ENCODE results near the gene LEO1. TPM values are rescaled to one million over a fixed set of nuclear protein-coding genes. Genes with fewer than 3 reads are reported as not detected.

The LEO1 gene
- total and polyA plus RNA-seq, 2 of the 13 experiments (the other 11 are each of a cell fraction or from before 2014, with no cell fraction given) = 17.0 to 60.3 TPM

GRCh38 chr15:51971375-51972133 lies at the start of gene LEO1 (continued):
- peak; percentile 79; the same call in 1 of the 2 replicates for TF ChIP-seq BCL3 (CRISPR knock-in tag; IDR thresholded peaks at IDR 0.05)
- TF ChIP-seq ZNF850 (CRISPR knock-in tag; conservative IDR thresholded peaks at IDR 0.05) = 0 out of 2 replicates have a peak, but pooled peaks have one; percentile 13
- TF ChIP-seq ZNF530 (CRISPR knock-in tag; IDR thresholded peaks at IDR 0.05; ENCODE audit: low read depth) = no peak
- TF ChIP-seq ARHGAP35 (CRISPR knock-in tag; IDR thresholded peaks at IDR 0.05; ENCODE audit: borderline replicate concordance) = peak; percentile 82; the same call in 1 of the 2 replicates
- no peak for TF ChIP-seq THYN1 (CRISPR knock-in tag; IDR thresholded peaks at IDR 0.05; ENCODE audit: borderline replicate concordance, low read depth)
- TF ChIP-seq SIN3A (IDR thresholded peaks at IDR 0.05; ENCODE audit: borderline replicate concordance, low read depth, low read length) = 0 out of 2 replicates have a peak, but pooled peaks have one; percentile 63
- peak; percentile 17; the same call in 1 of the 2 replicates for TF ChIP-seq FOXA3 (CRISPR knock-in tag; IDR thresholded peaks at IDR 0.05)
- TF ChIP-seq SATB2 (CRISPR knock-in tag; IDR thresholded peaks at IDR 0.05) = peak; percentile 78; the same call in 1 of the 2 replicates
- TF ChIP-seq NFAT5 (CRISPR knock-in tag; IDR thresholded peaks at IDR 0.05) = 0 out of 2 replicates have a peak, but pooled peaks have one; percentile 66
- peak; percentile 18; the same call in 1 of the 2 replicates for TF ChIP-seq SOX13 (IDR thresholded peaks at IDR 0.05)
- TF ChIP-seq SOX13 (CRISPR knock-in tag; conservative IDR thresholded peaks at IDR 0.05 in 1 of 2, IDR thresholded peaks at IDR 0.05 in 1 of 2) = peak in 1 of 2 experiments; percentile 46; a peak in 2 of 4 replicates
- 0 out of 2 replicates have a peak, but pooled peaks have one; percentile 18 for TF ChIP-seq ZNF7 (CRISPR knock-in tag; IDR thresholded peaks at IDR 0.05)
- TF ChIP-seq ZNF577 (CRISPR knock-in tag; IDR thresholded peaks at IDR 0.05; ENCODE audit: borderline replicate concordance, low read depth) = no peak

Data from HepG2 (cell line).